Ascending aorta (tissue), 2 donors: ENCODE measurements around the gene FDPS. TPM values are rescaled to one million over a fixed set of nuclear protein-coding genes. Genes with fewer than 3 reads are reported as not detected.
A peak's percentile ranks its signal among the peaks of the same experiment; 100 is the strongest.
"Not testable (repeated sequence)": the region's sequence is repeated elsewhere in the genome, so short reads cannot be mapped to it uniquely, and the experiment has no call there.

Experiments used
- DNase-seq, 2 donors: peaks; one replicate each; pipeline ENCODE4 v3.0.0-alpha.2; 2019; ENCODE audit warnings: low spot score in 2 of 2
- H3K27ac ChIP-seq, 2 donors: fragments of 200-600 bp; sonication (generic); one replicate each; pipeline ENCODE4 v1.5.1; 2016 to 2017; ENCODE audit warnings: mild to moderate bottlenecking in 1 of 2
- H3K27me3 ChIP-seq: fragments of 200-600 bp; sonication (generic); one replicate; pipeline ENCODE4 v1.5.1; 2017
- H3K36me3 ChIP-seq, 2 donors: fragments of 200-600 bp; sonication (generic); one replicate each; pipeline ENCODE4 v1.5.1; 2016
- H3K4me1 ChIP-seq, 2 donors: fragments of 200-600 bp; sonication (generic); one replicate each; pipeline ENCODE4 v1.5.1; 2016 to 2017; ENCODE audit warnings: mild to moderate bottlenecking in 1 of 2
- H3K4me3 ChIP-seq, 2 donors: fragments of 200-600 bp; sonication (generic); one replicate each; pipeline ENCODE4 v1.5.1; 2016 to 2017; ENCODE audit warnings: mild to moderate bottlenecking in 1 of 2
- H3K9me3 ChIP-seq, 2 donors: fragments of 200-600 bp; sonication (generic); one replicate each; pipeline ENCODE4 v1.5.1; 2016
- CTCF ChIP-seq, 3 experiments: fragments of 200-600 bp in 2 of 3; fragments of 450-650 bp in 1 of 3; sonication (generic) in 2 of 3; IDR thresholded peaks; one replicate each; pipeline ENCODE4 v1.5.1; 2016 to 2019; ENCODE audit warnings: antibody characterized with exemption in 3 of 3, mild to moderate bottlenecking in 1 of 3, moderate library complexity in 1 of 3
- intact Hi-C: fragments of 100-400 bp; cut with DNase I; formaldehyde crosslinking; loops from one replicate; pipeline ENCODE4 v1.15.1; 2023
- total RNA-seq: library from RNA; depleted of rRNA; stranded (reverse); fragments of >200 nt; gene quantifications from one replicate; pipeline ENCODE4 v1.1.0, GENCODE V29; 2016

The FDPS gene
- total RNA-seq, 1 donor from 2014 or later = 51.7 TPM

- H3K4me1 ChIP-seq = peaks cover 9 to 22% of the 10 kb centered on the region in 2 donors
- H3K27me3 ChIP-seq = no peaks in the 10 kb centered on the region
- H3K9me3 ChIP-seq = no peaks in the 10 kb centered on the region
- peak overlapping the region; percentile 74 to 89 for H3K4me3 ChIP-seq
- intact Hi-C loops = loop anchor here (1.0 to 5.0 kb wide), 4 partner anchors 17 to 285 kb away; partner anchors contain the start of genes ENTREP3, FDPS and MSTO1
- H3K36me3 ChIP-seq = peaks cover 25 to 29% of the 10 kb centered on the region in 2 donors
- H3K27ac ChIP-seq = peak overlapping the region; percentile 96 to 97
- DNase-seq = peak in 1 of 2 donors; percentile 72
- peak in 2 of 3 experiments; percentile 31 to 33 for TF ChIP-seq CTCF (IDR thresholded peaks at IDR 0.05)
Measured at GRCh38 chr1:155324717-155325602, 16.3 kb downstream of the FDPS start.

- DNase-seq = no peak
- Histone ChIP-seq H3K27ac (peak overlapping the region; percentile 96 to 97), H3K27me3 (no peaks in the 10 kb centered on the region), H3K4me3 (peak overlapping the region; percentile 74 to 89), H3K4me1 (peaks cover 9 to 17% of the 10 kb centered on the region in 2 donors), H3K9me3 (no peaks in the 10 kb centered on the region), H3K36me3 (peaks cover 31 to 34% of the 10 kb centered on the region in 2 donors)
- intact Hi-C loops = no loop called here
- no peak for TF ChIP-seq CTCF (IDR thresholded peaks at IDR 0.05)
Measured at GRCh38 chr1:155325603-155325893, 16.9 kb downstream of the FDPS start.

- Histone ChIP-seq H3K27ac (no peak overlapping the region), H3K4me1 (peaks cover 9 to 17% of the 10 kb centered on the region in 2 donors), H3K4me3 (no peak overlapping the region), H3K36me3 (peaks cover 35 to 40% of the 10 kb centered on the region in 2 donors), H3K27me3 (no peaks in the 10 kb centered on the region), H3K9me3 (no peaks in the 10 kb centered on the region)
- intact Hi-C loops = no loop called here
- no peak for TF ChIP-seq CTCF (IDR thresholded peaks at IDR 0.05)
- no peak for DNase-seq
Measured at GRCh38 chr1:155326020-155326526, 17.4 kb downstream of the FDPS start.

GRCh38 chr1:155326631-155327037 is 18.0 kb downstream of the FDPS start:
- Histone ChIP-seq H3K36me3 (peaks cover 38 to 45% of the 10 kb centered on the region in 2 donors), H3K27me3 (no peaks in the 10 kb centered on the region), H3K4me1 (peaks cover 8 to 15% of the 10 kb centered on the region in 2 donors), H3K4me3 (no peak overlapping the region), H3K27ac (no peak overlapping the region), H3K9me3 (no peaks in the 10 kb centered on the region)
- TF ChIP-seq CTCF (IDR thresholded peaks at IDR 0.05) = no peak
- intact Hi-C loops = no loop called here
- DNase-seq = no peak

- Histone ChIP-seq H3K36me3 (peaks cover 38 to 48% of the 10 kb centered on the region in 2 donors), H3K27me3 (no peaks in the 10 kb centered on the region), H3K4me3 (no peak overlapping the region), H3K4me1 (peaks cover 2 to 7% of the 10 kb centered on the region in 2 donors), H3K9me3 (no peaks in the 10 kb centered on the region), H3K27ac (no peak overlapping the region)
- no peak for DNase-seq
- TF ChIP-seq CTCF (IDR thresholded peaks at IDR 0.05) = no peak
- intact Hi-C loops = no loop called here
Measured at GRCh38 chr1:155327981-155328380, 19.3 kb downstream of the FDPS start.

GRCh38 chr1:155328856-155329255 is 20.2 kb downstream of the FDPS start:
- H3K9me3 ChIP-seq, intact Hi-C loops, H3K27me3 ChIP-seq, DNase-seq, H3K4me1 ChIP-seq, H3K4me3 ChIP-seq: not testable (repeated sequence)
- peaks cover 38 to 52% of the 10 kb centered on the region in 2 donors for H3K36me3 ChIP-seq
- H3K27ac ChIP-seq = peak overlapping the region in 1 of 2 donors; percentile 32
